ENCODE results near the gene CALY. TPM values are rescaled to one million over a fixed set of nuclear protein-coding genes. Genes with fewer than 3 reads are reported as not detected.
A peak's percentile ranks its signal among the peaks of the same experiment; 100 is the strongest.

Gene CALY
- total RNA-seq, 1 donor = not detected

DNA sequence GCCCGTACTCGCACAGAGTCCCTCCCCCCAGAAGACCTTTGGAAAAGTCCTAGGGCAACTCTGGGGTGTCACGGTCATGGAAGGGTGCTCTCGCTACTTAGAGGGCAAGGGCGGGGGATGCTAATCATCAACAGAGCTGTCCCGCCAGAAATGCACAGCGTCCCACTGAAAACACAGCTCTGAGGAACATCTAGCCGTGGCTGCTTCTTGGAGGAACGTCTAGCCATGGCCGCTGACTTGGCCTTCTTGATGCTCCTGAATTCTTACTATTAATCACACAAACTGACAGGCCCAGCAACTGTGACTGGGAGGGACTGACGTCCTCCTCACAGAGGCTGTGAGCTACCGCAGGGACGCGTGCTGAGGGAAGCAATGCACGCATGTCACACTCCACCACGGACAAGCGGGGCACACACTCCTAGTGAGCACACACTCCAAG lies 29.7 kb downstream of the CALY start:
- peak overlapping the region; percentile 94 for H3K4me2 ChIP-seq (ENCODE audit: insufficient read depth, low read length)
- TF ChIP-seq, protein P1, sequence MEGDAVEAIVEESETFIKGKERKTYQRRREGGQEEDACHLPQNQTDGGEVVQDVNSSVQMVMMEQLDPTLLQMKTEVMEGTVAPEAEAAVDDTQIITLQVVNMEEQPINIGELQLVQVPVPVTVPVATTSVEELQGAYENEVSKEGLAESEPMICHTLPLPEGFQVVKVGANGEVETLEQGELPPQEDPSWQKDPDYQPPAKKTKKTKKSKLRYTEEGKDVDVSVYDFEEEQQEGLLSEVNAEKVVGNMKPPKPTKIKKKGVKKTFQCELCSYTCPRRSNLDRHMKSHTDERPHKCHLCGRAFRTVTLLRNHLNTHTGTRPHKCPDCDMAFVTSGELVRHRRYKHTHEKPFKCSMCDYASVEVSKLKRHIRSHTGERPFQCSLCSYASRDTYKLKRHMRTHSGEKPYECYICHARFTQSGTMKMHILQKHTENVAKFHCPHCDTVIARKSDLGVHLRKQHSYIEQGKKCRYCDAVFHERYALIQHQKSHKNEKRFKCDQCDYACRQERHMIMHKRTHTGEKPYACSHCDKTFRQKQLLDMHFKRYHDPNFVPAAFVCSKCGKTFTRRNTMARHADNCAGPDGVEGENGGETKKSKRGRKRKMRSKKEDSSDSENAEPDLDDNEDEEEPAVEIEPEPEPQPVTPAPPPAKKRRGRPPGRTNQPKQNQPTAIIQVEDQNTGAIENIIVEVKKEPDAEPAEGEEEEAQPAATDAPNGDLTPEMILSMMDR (IDR thresholded peaks at IDR 0.05; ENCODE audit: extremely low read depth, low read depth, low read length) = no peak
- no peak overlapping the region for H2AFZ ChIP-seq (ENCODE audit: low read length)
- H3K36me3 ChIP-seq (ENCODE audit: insufficient read depth, low read length) = peaks cover 5% of the 10 kb centered on the region
- peak overlapping the region; percentile 82 for H3K27ac ChIP-seq (ENCODE audit: low read depth, low read length)
- H3K79me2 ChIP-seq (ENCODE audit: insufficient read depth, low read length) = peaks cover 62% of the 10 kb centered on the region
- H4K20me1 ChIP-seq (ENCODE audit: insufficient read depth, low read length) = peaks cover 50% of the 10 kb centered on the region
- no peaks in the 10 kb centered on the region for H3K9me3 ChIP-seq (ENCODE audit: low read depth, low read length)
- no peak overlapping the region for H3K4me3 ChIP-seq (ENCODE audit: insufficient read depth, low read length)
- H3K27me3 ChIP-seq (ENCODE audit: insufficient read depth, low read length) = no peaks in the 10 kb centered on the region
- no peak for DNase-seq (ENCODE audit: insufficient read length, low spot score, missing footprints)
- peaks cover 9% of the 10 kb centered on the region for H3K4me1 ChIP-seq (ENCODE audit: insufficient read depth, low read length)

DNA sequence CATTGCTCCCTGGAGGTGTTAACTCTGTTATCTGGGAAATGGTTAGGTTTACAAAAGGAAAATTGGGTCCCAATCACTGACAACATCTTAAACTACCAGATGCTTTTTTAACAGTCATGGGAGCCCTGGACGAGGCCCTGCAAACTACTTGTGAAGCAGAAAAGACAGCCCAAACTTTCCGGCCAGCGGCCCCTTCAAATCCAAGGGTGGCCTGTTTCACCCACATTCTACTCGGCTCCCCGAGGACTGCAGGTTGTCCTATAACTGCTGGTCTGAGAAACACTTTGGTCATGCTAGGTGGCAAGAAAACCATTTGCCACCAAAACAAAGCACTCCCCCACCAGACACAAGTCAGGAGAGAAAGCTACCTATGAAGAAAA lies 30.6 kb downstream of the CALY start:
- Histone ChIP-seq H3K4me2 (ENCODE audit: insufficient read depth, low read length) (no peak overlapping the region), H3K4me3 (ENCODE audit: insufficient read depth, low read length) (no peak overlapping the region), H3K36me3 (ENCODE audit: insufficient read depth, low read length) (peaks cover 9% of the 10 kb centered on the region), H3K27ac (ENCODE audit: low read depth, low read length) (no peak overlapping the region), H4K20me1 (ENCODE audit: insufficient read depth, low read length) (peaks cover 52% of the 10 kb centered on the region), H3K4me1 (ENCODE audit: insufficient read depth, low read length) (peaks cover 9% of the 10 kb centered on the region), H3K9me3 (ENCODE audit: low read depth, low read length) (no peaks in the 10 kb centered on the region), H3K27me3 (ENCODE audit: insufficient read depth, low read length) (no peaks in the 10 kb centered on the region), H2AFZ (ENCODE audit: low read length) (no peak overlapping the region), H3K79me2 (ENCODE audit: insufficient read depth, low read length) (peaks cover 64% of the 10 kb centered on the region)
- no peak for DNase-seq (ENCODE audit: insufficient read length, low spot score, missing footprints)
- TF ChIP-seq, protein P1 (IDR thresholded peaks at IDR 0.05; ENCODE audit: extremely low read depth, low read depth, low read length) = no peak

DNA sequence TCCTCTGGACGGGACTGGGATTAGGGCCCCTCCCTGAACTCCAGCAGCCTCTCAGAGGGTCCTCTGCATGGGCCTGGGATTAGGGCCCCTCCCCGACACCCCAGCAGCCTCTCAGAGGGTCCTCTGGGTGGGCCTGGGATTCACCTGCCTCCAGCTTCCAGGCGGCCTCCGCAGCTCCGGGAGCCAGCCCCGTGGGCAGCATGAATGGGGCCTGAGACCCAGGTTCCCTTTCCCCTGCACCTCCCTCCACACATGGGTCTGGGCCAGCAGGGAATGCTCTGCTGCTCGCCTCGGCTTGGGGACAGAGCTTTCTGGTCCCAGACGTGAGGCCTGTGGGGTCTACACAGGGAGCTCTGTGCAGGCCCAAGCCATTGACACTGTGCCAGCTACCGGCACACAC lies 33.5 kb downstream of the CALY start:
- DNase-seq (ENCODE audit: insufficient read length, low spot score, missing footprints) = no peak
- Histone ChIP-seq H3K36me3 (ENCODE audit: insufficient read depth, low read length) (peaks cover 30% of the 10 kb centered on the region), H3K27me3 (ENCODE audit: insufficient read depth, low read length) (no peaks in the 10 kb centered on the region), H4K20me1 (ENCODE audit: insufficient read depth, low read length) (peaks cover 50% of the 10 kb centered on the region), H3K79me2 (ENCODE audit: insufficient read depth, low read length) (peaks cover 60% of the 10 kb centered on the region), H3K9me3 (ENCODE audit: low read depth, low read length) (no peaks in the 10 kb centered on the region), H3K4me3 (ENCODE audit: insufficient read depth, low read length) (no peak overlapping the region), H2AFZ (ENCODE audit: low read length) (no peak overlapping the region), H3K27ac (ENCODE audit: low read depth, low read length) (no peak overlapping the region), H3K4me2 (ENCODE audit: insufficient read depth, low read length) (no peak overlapping the region), H3K4me1 (ENCODE audit: insufficient read depth, low read length) (peaks cover 9% of the 10 kb centered on the region)
- TF ChIP-seq, protein P1 (IDR thresholded peaks at IDR 0.05; ENCODE audit: extremely low read depth, low read depth, low read length) = no peak

DNA sequence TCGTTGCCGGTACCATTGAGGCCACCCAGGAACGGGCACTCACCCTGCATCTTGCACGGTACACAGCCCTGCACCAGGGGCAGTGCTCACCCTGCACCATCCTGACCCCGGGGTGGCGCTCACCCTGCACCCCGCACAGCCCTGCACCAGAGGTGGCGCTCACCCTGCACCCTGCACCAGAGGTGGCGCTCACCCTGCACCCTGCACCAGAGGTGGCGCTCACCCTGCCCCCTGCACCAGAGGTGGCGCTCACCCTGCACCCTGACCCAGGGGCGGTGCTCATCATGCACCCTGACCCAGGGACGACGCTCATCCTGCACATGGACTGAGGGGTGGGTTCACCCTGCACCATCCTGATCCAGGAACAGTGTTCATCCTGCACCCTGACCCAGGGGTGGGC lies 34.5 kb downstream of the CALY start:
- H3K27ac ChIP-seq (ENCODE audit: low read depth, low read length) = no peak overlapping the region
- H3K27me3 ChIP-seq (ENCODE audit: insufficient read depth, low read length) = no peaks in the 10 kb centered on the region
- H3K4me1 ChIP-seq (ENCODE audit: insufficient read depth, low read length) = peaks cover under 1% of the 10 kb centered on the region
- DNase-seq (ENCODE audit: insufficient read length, low spot score, missing footprints) = no peak
- H3K4me3 ChIP-seq (ENCODE audit: insufficient read depth, low read length) = no peak overlapping the region
- no peaks in the 10 kb centered on the region for H3K9me3 ChIP-seq (ENCODE audit: low read depth, low read length)
- peaks cover 50% of the 10 kb centered on the region for H3K79me2 ChIP-seq (ENCODE audit: insufficient read depth, low read length)
- H3K36me3 ChIP-seq (ENCODE audit: insufficient read depth, low read length) = peaks cover 40% of the 10 kb centered on the region
- no peak overlapping the region for H2AFZ ChIP-seq (ENCODE audit: low read length)
- no peak overlapping the region for H3K4me2 ChIP-seq (ENCODE audit: insufficient read depth, low read length)
- H4K20me1 ChIP-seq (ENCODE audit: insufficient read depth, low read length) = peaks cover 41% of the 10 kb centered on the region
- TF ChIP-seq, protein P1 (IDR thresholded peaks at IDR 0.05; ENCODE audit: extremely low read depth, low read depth, low read length) = no peak

Measured in osteoblast (primary cell).